Measurements from ENCODE around the gene IRF8.

DNA sequence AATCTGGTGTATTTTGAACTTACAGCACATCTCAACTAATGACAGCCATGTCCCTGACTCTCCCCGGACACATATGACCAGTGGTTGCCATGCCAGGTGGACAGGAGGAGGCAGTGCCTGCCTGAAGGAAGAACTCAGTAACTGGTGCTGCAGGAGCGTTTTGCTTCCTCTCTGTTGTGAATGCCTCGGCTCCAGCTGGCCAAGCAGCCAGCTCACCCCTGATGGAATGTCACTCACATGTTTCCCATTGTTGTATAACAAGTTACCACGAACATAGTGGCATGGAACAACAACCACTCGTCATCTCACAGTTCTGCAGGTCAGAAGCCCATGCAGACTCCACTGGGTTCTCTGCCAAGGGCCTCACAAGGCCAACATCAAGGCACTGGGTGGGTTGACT, 20.1 kb upstream of the IRF8 start:
- TF ChIP-seq, protein P1, sequence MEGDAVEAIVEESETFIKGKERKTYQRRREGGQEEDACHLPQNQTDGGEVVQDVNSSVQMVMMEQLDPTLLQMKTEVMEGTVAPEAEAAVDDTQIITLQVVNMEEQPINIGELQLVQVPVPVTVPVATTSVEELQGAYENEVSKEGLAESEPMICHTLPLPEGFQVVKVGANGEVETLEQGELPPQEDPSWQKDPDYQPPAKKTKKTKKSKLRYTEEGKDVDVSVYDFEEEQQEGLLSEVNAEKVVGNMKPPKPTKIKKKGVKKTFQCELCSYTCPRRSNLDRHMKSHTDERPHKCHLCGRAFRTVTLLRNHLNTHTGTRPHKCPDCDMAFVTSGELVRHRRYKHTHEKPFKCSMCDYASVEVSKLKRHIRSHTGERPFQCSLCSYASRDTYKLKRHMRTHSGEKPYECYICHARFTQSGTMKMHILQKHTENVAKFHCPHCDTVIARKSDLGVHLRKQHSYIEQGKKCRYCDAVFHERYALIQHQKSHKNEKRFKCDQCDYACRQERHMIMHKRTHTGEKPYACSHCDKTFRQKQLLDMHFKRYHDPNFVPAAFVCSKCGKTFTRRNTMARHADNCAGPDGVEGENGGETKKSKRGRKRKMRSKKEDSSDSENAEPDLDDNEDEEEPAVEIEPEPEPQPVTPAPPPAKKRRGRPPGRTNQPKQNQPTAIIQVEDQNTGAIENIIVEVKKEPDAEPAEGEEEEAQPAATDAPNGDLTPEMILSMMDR (IDR thresholded peaks at IDR 0.05), result no peak
- no peak for TF ChIP-seq POLR2A (IDR thresholded peaks at IDR 0.05)
